HepG2 (cell line): ENCODE data around the gene IMPDH1. TPM values are rescaled to one million over a fixed set of nuclear protein-coding genes. Genes with fewer than 3 reads are reported as not detected.

ENCODE experiments used
- ATM ChIP-seq: fragments of 450-650 bp; IDR thresholded peaks from 2 replicates; pipeline ENCODE4 v1.7.1; 2017; ENCODE audit warnings: mild to moderate bottlenecking, borderline replicate concordance
- FOXA3 ChIP-seq: IDR thresholded peaks from 2 replicates; pipeline ENCODE4 v1.6.1; 2016; ENCODE audit warnings: missing genetic modification reagents, missing compliant biosample characterization
- ONECUT2 ChIP-seq: sonication (generic); formaldehyde crosslinking; IDR thresholded peaks from 2 replicates; pipeline ENCODE4 v1.4.0; 2020; ENCODE audit warnings: missing genetic modification reagents
- SATB2 ChIP-seq: sonication (generic); formaldehyde crosslinking; IDR thresholded peaks from 2 replicates; pipeline ENCODE4 v1.5.0; 2020; ENCODE audit warnings: missing genetic modification reagents
- SIX1 ChIP-seq: sonication (generic); formaldehyde crosslinking; IDR thresholded peaks from 2 replicates; pipeline ENCODE4 v1.4.0; 2020; ENCODE audit warnings: missing genetic modification reagents, borderline replicate concordance
- ZBTB7B ChIP-seq: sonication (generic); formaldehyde crosslinking; IDR thresholded peaks from 2 replicates; pipeline ENCODE4 v1.4.0; 2020; ENCODE audit warnings: missing genetic modification reagents
- ZMAT3 ChIP-seq: sonication (generic); formaldehyde crosslinking; conservative IDR thresholded peaks from 2 replicates; pipeline ENCODE4 v1.7.0; 2021; ENCODE audit warnings: missing genetic modification reagents
- ZNF234 ChIP-seq: sonication (generic); formaldehyde crosslinking; conservative IDR thresholded peaks from 2 replicates; pipeline ENCODE4 v1.5.1; 2020; ENCODE audit warnings: mild to moderate bottlenecking, missing genetic modification reagents
- ZNF292 ChIP-seq: sonication (generic); formaldehyde crosslinking; IDR thresholded peaks from 2 replicates; pipeline ENCODE4 v1.8.1; 2022; ENCODE audit warnings: mild to moderate bottlenecking, low read depth, missing genetic modification reagents, borderline replicate concordance
- ZNF589 ChIP-seq: sonication (generic); formaldehyde crosslinking; conservative IDR thresholded peaks from 2 replicates; pipeline ENCODE4 v1.8.0; 2022; ENCODE audit warnings: mild to moderate bottlenecking, moderate library complexity, missing genetic modification reagents
- polyA plus RNA-seq, 8 experiments: library from polyadenylated mRNA; depleted of rRNA in 3 of 8; stranded (reverse) in 7 of 8; unstranded in 1 of 8; fragments of >200 nt; fragmentation: Illumina TruSeq in 4 of 8; extraction: Trizol in 4 of 8; gene quantifications; 2 replicates each; pipeline versions ENCODE4 v1.2.1 to v1.2.3, GENCODE V29; 2011 to 2016; ENCODE audit warnings: low read depth in 4 of 8, missing spikeins in 1 of 8, mixed read lengths in 1 of 8; ENCODE audit not compliant: insufficient read depth in 1 of 8
- total RNA-seq, 5 experiments: library from RNA; depleted of rRNA; stranded (reverse); fragments of >200 nt; fragmentation: Illumina TruSeq; extraction: Trizol; gene quantifications; 2 replicates each; pipeline ENCODE4 v1.2.3, GENCODE V29; 2016; ENCODE audit warnings: low read depth in 1 of 5
- TF ChIP-seq, protein P1 (sequence below): IDR thresholded peaks from 2 replicates; pipeline ENCODE4 v1.6.1; 2016
- TF ChIP-seq, protein P2 (sequence below): sonication (generic); formaldehyde crosslinking; IDR thresholded peaks from 2 replicates; pipeline ENCODE4 v1.4.0; 2020; ENCODE audit warnings: missing genetic modification reagents
- TF ChIP-seq, protein P3 (sequence below): sonication (generic); formaldehyde crosslinking; IDR thresholded peaks from 2 replicates; pipeline ENCODE4 v1.5.1; 2020; ENCODE audit warnings: missing genetic modification reagents, mild to moderate bottlenecking, borderline replicate concordance
- TF ChIP-seq, protein P4 (sequence below): sonication (generic); formaldehyde crosslinking; IDR thresholded peaks from 2 replicates; pipeline ENCODE4 v1.4.0; 2020; ENCODE audit warnings: missing genetic modification reagents, borderline replicate concordance

Gene IMPDH1
- total and polyA plus RNA-seq, 2 of the 13 experiments (the other 11 are each of a cell fraction or from before 2014, with no cell fraction given) = 22.8 to 34.0 TPM

DNA sequence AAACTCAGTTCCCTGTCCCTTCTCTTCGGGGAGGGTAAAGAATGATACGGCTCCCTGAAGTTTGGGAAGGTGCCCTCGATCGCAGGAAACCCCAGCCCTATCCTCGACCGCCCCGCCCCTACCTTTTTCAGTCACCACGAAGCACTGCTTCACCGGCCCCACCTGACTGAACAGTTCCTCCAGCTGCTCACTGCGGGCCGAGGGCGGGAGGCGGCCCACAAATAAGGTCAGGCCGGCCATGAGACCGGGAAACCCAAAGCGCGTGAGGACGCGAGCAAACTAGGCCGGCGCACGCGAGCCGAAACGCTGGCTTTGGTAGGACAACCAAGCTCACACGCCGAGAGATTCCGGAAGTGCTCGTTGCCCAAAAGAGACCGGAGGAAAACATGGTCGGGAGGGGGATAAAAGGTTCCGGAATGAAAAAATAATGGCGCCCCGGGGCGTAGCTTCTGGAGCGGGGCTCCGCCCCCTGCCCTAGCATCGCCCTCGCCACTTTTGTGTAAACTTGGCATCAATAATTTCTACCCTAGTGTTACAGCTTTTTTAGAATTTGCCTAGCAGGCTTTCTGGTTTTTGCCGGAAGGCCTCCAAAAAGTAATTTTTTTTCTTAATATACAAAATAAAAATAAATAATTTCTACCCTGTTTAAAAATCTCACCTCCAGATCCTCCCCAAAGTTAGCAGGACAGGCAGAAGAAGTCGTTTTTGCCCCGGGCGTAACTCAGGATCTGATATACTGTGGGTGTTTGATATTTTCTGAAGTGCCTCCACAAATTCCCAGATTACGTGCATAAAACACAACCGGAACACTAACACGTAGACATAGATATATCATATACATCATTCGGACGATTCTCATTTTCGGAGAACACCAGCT is 66.0 kb downstream of the IMPDH1 start, which contains the start of gene RBM28 (continued):
- TF ChIP-seq ONECUT2 (CRISPR knock-in tag) = peak; percentile 62; the same call in 1 of the 2 replicates
- TF ChIP-seq SIX1 = peak; percentile 77; the same call in 1 of the 2 replicates
- TF ChIP-seq, protein P1, sequence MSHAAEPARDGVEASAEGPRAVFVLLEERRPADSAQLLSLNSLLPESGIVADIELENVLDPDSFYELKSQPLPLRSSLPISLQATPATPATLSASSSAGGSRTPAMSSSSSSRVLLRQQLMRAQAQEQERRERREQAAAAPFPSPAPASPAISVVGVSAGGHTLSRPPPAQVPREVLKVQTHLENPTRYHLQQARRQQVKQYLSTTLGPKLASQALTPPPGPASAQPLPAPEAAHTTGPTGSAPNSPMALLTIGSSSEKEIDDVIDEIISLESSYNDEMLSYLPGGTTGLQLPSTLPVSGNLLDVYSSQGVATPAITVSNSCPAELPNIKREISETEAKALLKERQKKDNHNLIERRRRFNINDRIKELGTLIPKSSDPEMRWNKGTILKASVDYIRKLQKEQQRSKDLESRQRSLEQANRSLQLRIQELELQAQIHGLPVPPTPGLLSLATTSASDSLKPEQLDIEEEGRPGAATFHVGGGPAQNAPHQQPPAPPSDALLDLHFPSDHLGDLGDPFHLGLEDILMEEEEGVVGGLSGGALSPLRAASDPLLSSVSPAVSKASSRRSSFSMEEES (CRISPR knock-in tag) = peak; percentile 96
- peak; percentile 98 for TF ChIP-seq SATB2 (CRISPR knock-in tag)
- TF ChIP-seq, protein P2, sequence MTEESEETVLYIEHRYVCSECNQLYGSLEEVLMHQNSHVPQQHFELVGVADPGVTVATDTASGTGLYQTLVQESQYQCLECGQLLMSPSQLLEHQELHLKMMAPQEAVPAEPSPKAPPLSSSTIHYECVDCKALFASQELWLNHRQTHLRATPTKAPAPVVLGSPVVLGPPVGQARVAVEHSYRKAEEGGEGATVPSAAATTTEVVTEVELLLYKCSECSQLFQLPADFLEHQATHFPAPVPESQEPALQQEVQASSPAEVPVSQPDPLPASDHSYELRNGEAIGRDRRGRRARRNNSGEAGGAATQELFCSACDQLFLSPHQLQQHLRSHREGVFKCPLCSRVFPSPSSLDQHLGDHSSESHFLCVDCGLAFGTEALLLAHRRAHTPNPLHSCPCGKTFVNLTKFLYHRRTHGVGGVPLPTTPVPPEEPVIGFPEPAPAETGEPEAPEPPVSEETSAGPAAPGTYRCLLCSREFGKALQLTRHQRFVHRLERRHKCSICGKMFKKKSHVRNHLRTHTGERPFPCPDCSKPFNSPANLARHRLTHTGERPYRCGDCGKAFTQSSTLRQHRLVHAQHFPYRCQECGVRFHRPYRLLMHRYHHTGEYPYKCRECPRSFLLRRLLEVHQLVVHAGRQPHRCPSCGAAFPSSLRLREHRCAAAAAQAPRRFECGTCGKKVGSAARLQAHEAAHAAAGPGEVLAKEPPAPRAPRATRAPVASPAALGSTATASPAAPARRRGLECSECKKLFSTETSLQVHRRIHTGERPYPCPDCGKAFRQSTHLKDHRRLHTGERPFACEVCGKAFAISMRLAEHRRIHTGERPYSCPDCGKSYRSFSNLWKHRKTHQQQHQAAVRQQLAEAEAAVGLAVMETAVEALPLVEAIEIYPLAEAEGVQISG (CRISPR knock-in tag) = peak; percentile 94
- peak; percentile 70; the same call in 1 of the 2 replicates for TF ChIP-seq ZNF292 (CRISPR knock-in tag)
- peak; percentile 99 for TF ChIP-seq ZNF589
- TF ChIP-seq ZNF234 (CRISPR knock-in tag) = peak; percentile 95
- peak; percentile 83 for TF ChIP-seq FOXA3 (CRISPR knock-in tag)
- TF ChIP-seq ATM = no peak
- TF ChIP-seq ZMAT3 (CRISPR knock-in tag) = peak; percentile 98
- peak; percentile 85 for TF ChIP-seq ZBTB7B (CRISPR knock-in tag)
- TF ChIP-seq, protein P3, sequence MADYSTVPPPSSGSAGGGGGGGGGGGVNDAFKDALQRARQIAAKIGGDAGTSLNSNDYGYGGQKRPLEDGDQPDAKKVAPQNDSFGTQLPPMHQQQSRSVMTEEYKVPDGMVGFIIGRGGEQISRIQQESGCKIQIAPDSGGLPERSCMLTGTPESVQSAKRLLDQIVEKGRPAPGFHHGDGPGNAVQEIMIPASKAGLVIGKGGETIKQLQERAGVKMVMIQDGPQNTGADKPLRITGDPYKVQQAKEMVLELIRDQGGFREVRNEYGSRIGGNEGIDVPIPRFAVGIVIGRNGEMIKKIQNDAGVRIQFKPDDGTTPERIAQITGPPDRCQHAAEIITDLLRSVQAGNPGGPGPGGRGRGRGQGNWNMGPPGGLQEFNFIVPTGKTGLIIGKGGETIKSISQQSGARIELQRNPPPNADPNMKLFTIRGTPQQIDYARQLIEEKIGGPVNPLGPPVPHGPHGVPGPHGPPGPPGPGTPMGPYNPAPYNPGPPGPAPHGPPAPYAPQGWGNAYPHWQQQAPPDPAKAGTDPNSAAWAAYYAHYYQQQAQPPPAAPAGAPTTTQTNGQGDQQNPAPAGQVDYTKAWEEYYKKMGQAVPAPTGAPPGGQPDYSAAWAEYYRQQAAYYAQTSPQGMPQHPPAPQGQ (CRISPR knock-in tag) = no peak; the same call in 1 of the 2 replicates
- TF ChIP-seq, protein P4, sequence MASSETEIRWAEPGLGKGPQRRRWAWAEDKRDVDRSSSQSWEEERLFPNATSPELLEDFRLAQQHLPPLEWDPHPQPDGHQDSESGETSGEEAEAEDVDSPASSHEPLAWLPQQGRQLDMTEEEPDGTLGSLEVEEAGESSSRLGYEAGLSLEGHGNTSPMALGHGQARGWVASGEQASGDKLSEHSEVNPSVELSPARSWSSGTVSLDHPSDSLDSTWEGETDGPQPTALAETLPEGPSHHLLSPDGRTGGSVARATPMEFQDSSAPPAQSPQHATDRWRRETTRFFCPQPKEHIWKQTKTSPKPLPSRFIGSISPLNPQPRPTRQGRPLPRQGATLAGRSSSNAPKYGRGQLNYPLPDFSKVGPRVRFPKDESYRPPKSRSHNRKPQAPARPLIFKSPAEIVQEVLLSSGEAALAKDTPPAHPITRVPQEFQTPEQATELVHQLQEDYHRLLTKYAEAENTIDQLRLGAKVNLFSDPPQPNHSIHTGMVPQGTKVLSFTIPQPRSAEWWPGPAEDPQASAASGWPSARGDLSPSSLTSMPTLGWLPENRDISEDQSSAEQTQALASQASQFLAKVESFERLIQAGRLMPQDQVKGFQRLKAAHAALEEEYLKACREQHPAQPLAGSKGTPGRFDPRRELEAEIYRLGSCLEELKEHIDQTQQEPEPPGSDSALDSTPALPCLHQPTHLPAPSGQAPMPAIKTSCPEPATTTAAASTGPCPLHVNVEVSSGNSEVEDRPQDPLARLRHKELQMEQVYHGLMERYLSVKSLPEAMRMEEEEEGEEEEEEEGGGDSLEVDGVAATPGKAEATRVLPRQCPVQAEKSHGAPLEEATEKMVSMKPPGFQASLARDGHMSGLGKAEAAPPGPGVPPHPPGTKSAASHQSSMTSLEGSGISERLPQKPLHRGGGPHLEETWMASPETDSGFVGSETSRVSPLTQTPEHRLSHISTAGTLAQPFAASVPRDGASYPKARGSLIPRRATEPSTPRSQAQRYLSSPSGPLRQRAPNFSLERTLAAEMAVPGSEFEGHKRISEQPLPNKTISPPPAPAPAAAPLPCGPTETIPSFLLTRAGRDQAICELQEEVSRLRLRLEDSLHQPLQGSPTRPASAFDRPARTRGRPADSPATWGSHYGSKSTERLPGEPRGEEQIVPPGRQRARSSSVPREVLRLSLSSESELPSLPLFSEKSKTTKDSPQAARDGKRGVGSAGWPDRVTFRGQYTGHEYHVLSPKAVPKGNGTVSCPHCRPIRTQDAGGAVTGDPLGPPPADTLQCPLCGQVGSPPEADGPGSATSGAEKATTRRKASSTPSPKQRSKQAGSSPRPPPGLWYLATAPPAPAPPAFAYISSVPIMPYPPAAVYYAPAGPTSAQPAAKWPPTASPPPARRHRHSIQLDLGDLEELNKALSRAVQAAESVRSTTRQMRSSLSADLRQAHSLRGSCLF (CRISPR knock-in tag) = peak; percentile 94; the same call in 1 of the 2 replicates
